HepG2 (cell line): ENCODE measurements around the gene TMEM170B. TPM values are rescaled to one million over a fixed set of nuclear protein-coding genes. Genes with fewer than 3 reads are reported as not detected.

ENCODE experiments used
- ATAC-seq: fragments of 200-7000 bp; cut with Tn5 transposase; 3 replicates; pipeline ENCODE4 v1.9.1; 2020; ENCODE audit warnings: mild to moderate bottlenecking, moderate library complexity
- BruUV-seq: library from RNA; stranded (reverse); fragments of 400-500 nt; replicated peaks from 2 replicates; lab custom pipeline; 2021; lab: Mats Ljungman, UMichigan
- CTCF ChIA-PET: fragments of 300-600 bp; formaldehyde crosslinking; extraction: SDS; loops from one replicate; lab custom pipeline; 2021; ENCODE audit warnings: low total read pairs, inconsistent platforms, low intra/inter-chr PET ratio; lab: Yijun Ruan, JAX
- POLR2A ChIA-PET: fragments of 350-600 bp; sonication (Branson Sonifier 250); formaldehyde crosslinking; loops from one replicate; lab custom pipeline; 2020; ENCODE audit warnings: antibody characterized with exemption, inconsistent platforms; lab: Yijun Ruan, JAX
- DNase-seq: peaks from one replicate; pipeline ENCODE4 v3.0.0-alpha.2; 2015; ENCODE audit warnings: low spot score
- FAIRE-seq: peaks from 3 replicates; lab custom pipeline; 2011; peaks lifted over from hg19 to GRCh38; lab: Jason Lieb, UNC
- H2AFZ ChIP-seq: one replicate; pipeline ENCODE4 v1.6.1; 2011; ENCODE audit warnings: low read length, inconsistent platforms
- H3K27ac ChIP-seq: fragments of 300-600 bp; 3 replicates; pipeline ENCODE4 v1.8.0; 2011; ENCODE audit warnings: mixed run types, mild to moderate bottlenecking, mixed read lengths, low read length, inconsistent platforms; ENCODE audit not compliant: insufficient read depth; ENCODE audit errors: extremely low read length
- H3K27me3 ChIP-seq, 2 experiments: fragments of 200-600 bp in 1 of 2; 2 replicates in 1 of 2; 3 replicates in 1 of 2; pipeline versions ENCODE4 v1.6.0 to v1.8.0; 2011; ENCODE audit warnings: low read length in 2 of 2, mild to moderate bottlenecking in 2 of 2, moderate library complexity in 2 of 2, inconsistent platforms in 1 of 2; ENCODE audit not compliant: insufficient read depth in 2 of 2, control insufficient read depth in 1 of 2
- H3K36me3 ChIP-seq, 2 experiments: fragments of 200-600 bp in 1 of 2; replicated peaks in 1 of 2; 2 replicates in 1 of 2; 3 replicates in 1 of 2; pipeline versions ENCODE4 v1.5.1 to v1.8.0; 2011; ENCODE audit warnings: low read length in 2 of 2, inconsistent platforms in 1 of 2; ENCODE audit not compliant: insufficient read depth in 2 of 2, control insufficient read depth in 1 of 2
- H3K4me1 ChIP-seq: 2 replicates; pipeline ENCODE4 v1.5.1; 2012; ENCODE audit warnings: low read length, inconsistent platforms; ENCODE audit not compliant: insufficient read depth
- H3K4me2 ChIP-seq: 2 replicates; pipeline ENCODE4 v1.6.0; 2011; ENCODE audit warnings: low read depth, low read length, inconsistent platforms
- H3K4me3 ChIP-seq, 3 experiments: fragments of 200-600 bp in 1 of 3; sonication (generic), shearing (Covaris generic) in 1 of 3; replicated peaks in 1 of 3; 2 replicates each; pipeline ENCODE4 v1.5.1; 2011 to 2016; ENCODE audit warnings: low read length in 3 of 3, inconsistent platforms in 2 of 3, low read depth in 2 of 3, mild to moderate bottlenecking in 2 of 3, control low read depth in 1 of 3, mixed read lengths in 1 of 3; ENCODE audit not compliant: insufficient read depth in 1 of 3
- H3K79me2 ChIP-seq: one replicate; pipeline ENCODE4 v1.6.1; 2011; ENCODE audit warnings: low read length, inconsistent platforms; ENCODE audit not compliant: insufficient read depth
- H3K9ac ChIP-seq: 2 replicates; pipeline ENCODE4 v1.6.0; 2011; ENCODE audit warnings: mild to moderate bottlenecking, low read depth, low read length, inconsistent platforms; ENCODE audit not compliant: insufficient read depth
- H3K9me3 ChIP-seq: 2 replicates; pipeline ENCODE4 v1.5.1; 2012; ENCODE audit warnings: mild to moderate bottlenecking, low read length
- H4K20me1 ChIP-seq: 2 replicates; pipeline ENCODE4 v1.6.0; 2011; ENCODE audit warnings: inconsistent platforms, mild to moderate bottlenecking, low read length, moderate library complexity; ENCODE audit not compliant: insufficient read depth
- ATF4 ChIP-seq, 2 experiments: fragments of 450-650 bp in 1 of 2; sonication (generic) in 1 of 2; formaldehyde crosslinking; IDR thresholded peaks; 2 replicates each; pipeline versions ENCODE4 v1.5.0 to v1.8.0; 2020 to 2022; ENCODE audit warnings: mild to moderate bottlenecking in 1 of 2, missing genetic modification reagents in 1 of 2
- CC2D1A ChIP-seq: sonication (generic); formaldehyde crosslinking; IDR thresholded peaks from 2 replicates; pipeline ENCODE4 v1.8.1; 2023; ENCODE audit warnings: mild to moderate bottlenecking, missing genetic modification reagents
- CEBPB ChIP-seq: IDR thresholded peaks from 2 replicates; pipeline ENCODE4 v1.6.1; 2011; ENCODE audit warnings: low read depth, low read length, improper control_type of control experiment, borderline replicate concordance
- CEBPG ChIP-seq: IDR thresholded peaks from 2 replicates; pipeline ENCODE4 v1.6.1; 2016
- CTCF ChIP-seq: sonication (generic); formaldehyde crosslinking; IDR thresholded peaks from 2 replicates; pipeline ENCODE4 v1.5.0; 2020; ENCODE audit warnings: mild to moderate bottlenecking, missing genetic modification reagents, moderate library complexity
- GATAD2A ChIP-seq: IDR thresholded peaks from 2 replicates; pipeline ENCODE4 v1.6.1; 2016
- JUNB ChIP-seq: sonication (generic); formaldehyde crosslinking; IDR thresholded peaks from 2 replicates; pipeline ENCODE4 v1.8.0; 2022; ENCODE audit warnings: missing genetic modification reagents, mild to moderate bottlenecking, borderline replicate concordance
- KAT8 ChIP-seq: IDR thresholded peaks from 2 replicates; pipeline ENCODE4 v1.6.1; 2016; ENCODE audit warnings: missing genetic modification reagents, missing compliant biosample characterization
- MIXL1 ChIP-seq: IDR thresholded peaks from 2 replicates; pipeline ENCODE4 v1.6.1; 2016
- NAIF1 ChIP-seq: sonication (generic); formaldehyde crosslinking; IDR thresholded peaks from 2 replicates; pipeline ENCODE4 v1.5.0; 2020; ENCODE audit warnings: mild to moderate bottlenecking, missing genetic modification reagents, borderline replicate concordance
- NFE2L1 ChIP-seq: sonication (generic); formaldehyde crosslinking; IDR thresholded peaks from 2 replicates; pipeline ENCODE4 v1.4.0; 2020; ENCODE audit warnings: missing genetic modification reagents, mild to moderate bottlenecking, borderline replicate concordance
- NR2F2 ChIP-seq: IDR thresholded peaks from 2 replicates; pipeline ENCODE4 v1.6.1; 2012; ENCODE audit warnings: low read depth, inconsistent platforms, borderline replicate concordance
- RAD21 ChIP-seq: fragments of 450-650 bp; formaldehyde crosslinking; IDR thresholded peaks from 2 replicates; pipeline ENCODE4 v1.5.0; 2020; ENCODE audit warnings: mild to moderate bottlenecking
- SMC3 ChIP-seq: IDR thresholded peaks from 2 replicates; pipeline ENCODE4 v1.6.1; 2011; ENCODE audit warnings: low read length, improper control_type of control experiment
- SNAPC2 ChIP-seq: sonication (generic); formaldehyde crosslinking; IDR thresholded peaks from 2 replicates; pipeline ENCODE4 v1.8.1; 2022; ENCODE audit warnings: mild to moderate bottlenecking, missing genetic modification reagents
- STAG1 ChIP-seq: sonication (generic); formaldehyde crosslinking; IDR thresholded peaks from 2 replicates; pipeline ENCODE4 v1.4.0; 2020; ENCODE audit warnings: missing genetic modification reagents
- ZFP1 ChIP-seq: IDR thresholded peaks from 2 replicates; pipeline ENCODE4 v1.6.1; 2016
- ZMYM2 ChIP-seq: sonication (generic); formaldehyde crosslinking; IDR thresholded peaks from 2 replicates; pipeline ENCODE4 v1.8.0; 2022; ENCODE audit warnings: mild to moderate bottlenecking, missing genetic modification reagents
- ZNF101 ChIP-seq: sonication (generic); formaldehyde crosslinking; IDR thresholded peaks from 2 replicates; pipeline ENCODE4 v1.4.0; 2020; ENCODE audit warnings: mild to moderate bottlenecking, low read depth, missing genetic modification reagents, borderline replicate concordance
- ZNF264 ChIP-seq: sonication (generic); formaldehyde crosslinking; IDR thresholded peaks from 2 replicates; pipeline ENCODE4 v1.4.0; 2020; ENCODE audit warnings: missing genetic modification reagents
- ZNF782 ChIP-seq: sonication (generic); formaldehyde crosslinking; IDR thresholded peaks from 2 replicates; pipeline ENCODE4 v1.4.0; 2020; ENCODE audit warnings: missing genetic modification reagents, mild to moderate bottlenecking, borderline replicate concordance
- WGBS: methylation state at CpG from one replicate; pipeline ENCODE4 v1.1.6; 2017; ENCODE audit warnings: low lambda C conversion rate; 5-methylcytosine and 5-hydroxymethylcytosine counted together
- in situ Hi-C: cut with HindIII; loops from 2 replicates; pipeline ENCODE4 v1.10.0; 2017; ENCODE audit warnings: low pct_unique_long_range_greater_than_20kb; ENCODE audit not compliant: extremely low pct_ligation_motif_present
- intact Hi-C: fragments of 100-400 bp; cut with micrococcal nuclease; formaldehyde crosslinking; loops from one replicate; pipeline ENCODE4 v1.10.0; 2022; ENCODE audit not compliant: unreplicated experiment
- polyA plus RNA-seq, 8 experiments: library from polyadenylated mRNA; depleted of rRNA in 3 of 8; stranded (reverse) in 7 of 8; unstranded in 1 of 8; fragments of >200 nt; fragmentation: Illumina TruSeq in 4 of 8; extraction: Trizol in 4 of 8; gene quantifications; 2 replicates each; pipeline versions ENCODE4 v1.2.1 to v1.2.3, GENCODE V29; 2011 to 2016; ENCODE audit warnings: low read depth in 4 of 8, missing spikeins in 1 of 8, mixed read lengths in 1 of 8; ENCODE audit not compliant: insufficient read depth in 1 of 8
- total RNA-seq, 5 experiments: library from RNA; depleted of rRNA; stranded (reverse); fragments of >200 nt; fragmentation: Illumina TruSeq; extraction: Trizol; gene quantifications; 2 replicates each; pipeline ENCODE4 v1.2.3, GENCODE V29; 2016; ENCODE audit warnings: low read depth in 1 of 5
- TF ChIP-seq, protein P1 (sequence below): sonication (generic); formaldehyde crosslinking; IDR thresholded peaks from 2 replicates; pipeline ENCODE4 v1.4.0; 2020; ENCODE audit warnings: missing genetic modification reagents, low read depth, mild to moderate bottlenecking, borderline replicate concordance

Gene TMEM170B
- total and polyA plus RNA-seq, 2 of the 13 experiments (the other 11 are each of a cell fraction or from before 2014, with no cell fraction given), result 3.3 to 9.4 TPM

GRCh38 chr6:11584244-11584643, 46.7 kb downstream of the TMEM170B start (continued):
- no peak for TF ChIP-seq ZNF782 (CRISPR knock-in tag)
- no peak for TF ChIP-seq JUNB (CRISPR knock-in tag)
- TF ChIP-seq SNAPC2, result no peak
- peak; percentile 82 for TF ChIP-seq CEBPG (CRISPR knock-in tag)
- TF ChIP-seq NFE2L1 (CRISPR knock-in tag), result no peak
- TF ChIP-seq CEBPB, result peak; percentile 93
- TF ChIP-seq CC2D1A (CRISPR knock-in tag), result no peak
- TF ChIP-seq GATAD2A (CRISPR knock-in tag), result 0 out of 2 replicates have a peak, but pooled peaks have one; percentile 28
- no peak for TF ChIP-seq NAIF1 (CRISPR knock-in tag)
- TF ChIP-seq ZNF101, result no peak
- TF ChIP-seq, all 625 proteins: peak for 3

DNA sequence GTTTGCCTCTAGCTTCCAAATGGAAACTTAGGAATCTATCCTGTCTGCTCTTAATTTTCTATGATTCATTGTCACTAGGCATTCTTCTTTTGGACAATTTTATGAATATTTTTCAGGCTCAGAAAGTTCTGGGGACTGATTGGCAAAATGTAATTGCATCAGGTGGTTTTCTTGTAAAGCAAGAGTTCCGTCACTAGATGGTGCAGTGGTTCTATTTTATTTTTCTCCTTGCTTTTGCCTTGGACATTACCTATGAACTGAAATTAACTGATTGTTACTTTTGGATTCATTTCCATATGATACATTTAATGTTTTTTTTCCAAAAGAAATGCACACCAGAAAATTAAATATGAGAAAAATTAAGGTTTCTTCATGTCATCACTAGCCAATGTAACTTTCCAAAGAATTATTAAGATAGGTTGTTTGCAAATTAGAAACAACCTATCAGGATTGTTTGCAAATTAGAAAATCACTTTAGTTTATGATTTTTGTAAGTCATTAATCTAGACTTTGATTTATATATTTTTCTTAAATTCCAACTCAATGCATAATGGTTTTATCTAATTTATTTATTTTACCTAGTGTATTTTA, 48.0 kb downstream of the TMEM170B start:
- Histone ChIP-seq H3K36me3 (no peaks in the 10 kb centered on the region), H3K4me1 (peaks cover 13% of the 10 kb centered on the region), H3K9me3 (no peaks in the 10 kb centered on the region), H3K27ac (no peak overlapping the region), H3K27me3 (no peaks in the 10 kb centered on the region; a peak in 1 of 5 replicates), H2AFZ (no peak overlapping the region), H3K79me2 (no peaks in the 10 kb centered on the region), H3K4me3 (no peak overlapping the region), H3K4me2 (no peak overlapping the region), H4K20me1 (no peaks in the 10 kb centered on the region), H3K9ac (no peak overlapping the region)
- BruUV-seq, result no TSS peak
- in situ Hi-C loops, result loop anchor here (10.0 kb wide), 2 partner anchors 649 to 1019 kb away; no protein-coding TSS in a partner anchor
- ATAC-seq (peak; percentile 62), DNase-seq (peak; percentile 55), FAIRE-seq (peak; percentile 51)
- intact Hi-C loops, result loop anchor here (1.0 to 5.0 kb wide), 6 partner anchors 70 to 1307 kb away; no protein-coding TSS in a partner anchor
- ChIA-PET POLR2A (no interaction called here), CTCF (interaction anchor here (1.3 to 2.0 kb wide), 5 partner anchors 70 to 1021 kb away, joined by 4 to 8 read pairs (median 5); no protein-coding TSS in a partner anchor)
- WGBS, result 0% methylated on average over 1 of the region's 1 CpG
- TF ChIP-seq ZNF264 (no peak), RAD21 (CRISPR knock-in tag) (peak; percentile 51; the same call in 1 of the 2 replicates), STAG1 (CRISPR knock-in tag) (peak; percentile 79), MIXL1 (CRISPR knock-in tag) (0 out of 2 replicates have a peak, but pooled peaks have one; percentile 22), ATF4 (CRISPR knock-in tag; IDR thresholded peaks at IDR 0.05) (peak in 1 of 2 experiments; percentile 87; a peak in 2 of 4 replicates), ZMYM2 (CRISPR knock-in tag) (no peak), CTCF (CRISPR knock-in tag) (peak; percentile 74), SMC3 (peak; percentile 62; the same call in 1 of the 2 replicates), NR2F2 (no peak), KAT8 (CRISPR knock-in tag) (0 out of 2 replicates have a peak, but pooled peaks have one; percentile 28), ZFP1 (no peak), CEBPG (CRISPR knock-in tag) (peak; percentile 67)
- TF ChIP-seq, protein P1, sequence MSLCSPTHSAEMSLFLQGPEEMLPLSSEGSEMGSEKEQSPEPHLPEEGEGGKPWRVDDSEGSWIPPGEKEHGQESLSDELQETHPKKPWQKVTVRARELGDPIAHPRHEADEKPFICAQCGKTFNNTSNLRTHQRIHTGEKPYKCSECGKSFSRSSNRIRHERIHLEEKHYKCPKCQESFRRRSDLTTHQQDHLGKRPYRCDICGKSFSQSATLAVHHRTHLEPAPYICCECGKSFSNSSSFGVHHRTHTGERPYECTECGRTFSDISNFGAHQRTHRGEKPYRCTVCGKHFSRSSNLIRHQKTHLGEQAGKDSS (CRISPR knock-in tag), result no peak
